B cell (primary cell): Measurements from ENCODE around the gene NOTCH1. TPM values are rescaled to one million over a fixed set of nuclear protein-coding genes. Genes with fewer than 3 reads are reported as not detected.

Experiments used
- ATAC-seq: fragments of 200-7000 bp; cut with Tn5 transposase; one replicate; pipeline ENCODE4 v1.10.0; 2021; ENCODE audit warnings: low read depth, mild to moderate bottlenecking, moderate number of reproducible peaks, moderate library complexity
- CTCF ChIA-PET: fragments of 350-600 bp; sonication (Branson Sonifier 250); formaldehyde crosslinking; loops from one replicate; lab custom pipeline; 2021; ENCODE audit warnings: antibody characterized with exemption, inconsistent platforms; lab: Charles Lee
- POLR2A ChIA-PET: fragments of 350-600 bp; sonication (Branson Sonifier 250); formaldehyde crosslinking; loops from one replicate; lab custom pipeline; 2021; ENCODE audit warnings: antibody characterized with exemption; lab: Charles Lee
- DNase-seq: peaks from one replicate; pipeline ENCODE4 v3.0.0; 2013
- H2AFZ ChIP-seq: 2 replicates; pipeline ENCODE4 v1.6.1; 2012; ENCODE audit warnings: mild to moderate bottlenecking, low read depth, low read length; ENCODE audit not compliant: insufficient read depth, poor library complexity, severe bottlenecking
- H3K27ac ChIP-seq, 2 donors: 1 replicate in 1 of 2; 2 replicates in 1 of 2; pipeline ENCODE4 v1.5.1; 2012 to 2013; ENCODE audit warnings: low read length in 2 of 2, mild to moderate bottlenecking in 2 of 2, moderate library complexity in 1 of 2
- H3K27me3 ChIP-seq, 4 experiments: fragments of 200-600 bp in 1 of 4; sonication (generic) in 1 of 4; replicated peaks in 1 of 4; 1 replicate in 2 of 4; 2 replicates in 2 of 4; pipeline versions ENCODE4 v1.6.1 to v1.7.0; 2013 to 2016; ENCODE audit warnings: low read length in 3 of 4, mild to moderate bottlenecking in 2 of 4, mixed read lengths in 1 of 4, moderate library complexity in 1 of 4; ENCODE audit not compliant: insufficient read depth in 4 of 4, control insufficient read depth in 3 of 4; ENCODE audit errors: control extremely low read depth in 1 of 4
- H3K36me3 ChIP-seq, 2 experiments: replicated peaks in 1 of 2; 1 replicate in 1 of 2; 2 replicates in 1 of 2; pipeline versions ENCODE4 v1.6.1 to v1.7.1; 2013; ENCODE audit warnings: low read length in 1 of 2; ENCODE audit not compliant: insufficient read depth in 2 of 2, control insufficient read depth in 1 of 2; ENCODE audit errors: control extremely low read depth in 1 of 2, extremely low read depth in 1 of 2
- H3K4me1 ChIP-seq, 2 donors: fragments of 200-600 bp in 1 of 2; sonication (generic) in 1 of 2; 1 replicate in 1 of 2; 2 replicates in 1 of 2; pipeline versions ENCODE4 v1.5.1 to v1.6.1; 2013 to 2017; ENCODE audit warnings: low read length in 2 of 2; ENCODE audit not compliant: control insufficient read depth in 2 of 2, insufficient read depth in 2 of 2
- H3K4me2 ChIP-seq: replicated peaks from 2 replicates; pipeline ENCODE3; 2012; ENCODE audit warnings: mild to moderate bottlenecking, low read depth, low read length; ENCODE audit not compliant: poor library complexity, severe bottlenecking
- H3K4me3 ChIP-seq, 5 experiments: fragments of 200-600 bp in 1 of 5; sonication (generic) in 1 of 5; 1 replicate in 3 of 5; 2 replicates in 2 of 5; pipeline versions ENCODE4 v1.5.1 to v1.7.0; 2011 to 2016; ENCODE audit warnings: low read length in 4 of 5, mild to moderate bottlenecking in 4 of 5, low read depth in 2 of 5, control low read depth in 1 of 5, moderate library complexity in 1 of 5; ENCODE audit not compliant: insufficient read depth in 1 of 5; ENCODE audit errors: control extremely low read depth in 1 of 5, extremely low read depth in 1 of 5
- H3K79me2 ChIP-seq: fragments of 200-600 bp; sonication (generic); one replicate; pipeline ENCODE4 v1.6.0; 2016; ENCODE audit warnings: low read length; ENCODE audit not compliant: control insufficient read depth, insufficient read depth
- H3K9ac ChIP-seq: fragments of 200-600 bp; sonication (generic); 2 replicates; pipeline ENCODE4 v1.6.1; 2017; ENCODE audit warnings: mild to moderate bottlenecking, low read length, moderate library complexity
- H3K9me3 ChIP-seq, 3 donors: one replicate each; pipeline versions ENCODE4 v1.6.1 to v1.7.1; 2013; ENCODE audit warnings: low read length in 2 of 3; ENCODE audit not compliant: control insufficient read depth in 2 of 3, insufficient read depth in 1 of 3; ENCODE audit errors: control extremely low read depth in 1 of 3
- H4K20me1 ChIP-seq: 2 replicates; pipeline ENCODE4 v1.6.0; 2012; ENCODE audit warnings: mild to moderate bottlenecking, low read length; ENCODE audit not compliant: insufficient read depth, control insufficient read depth, poor library complexity, severe bottlenecking
- H3K27ac Mint-ChIP-seq: one replicate; pipeline ENCODE4 v1.8.0; 2021; ENCODE audit warnings: mixed read lengths
- H3K27me3 Mint-ChIP-seq: one replicate; pipeline ENCODE4 v1.8.0; 2021; ENCODE audit warnings: mixed read lengths
- H3K4me1 Mint-ChIP-seq: one replicate; pipeline ENCODE4 v1.8.0; 2021; ENCODE audit warnings: mixed read lengths
- H3K4me3 Mint-ChIP-seq: one replicate; pipeline ENCODE4 v1.8.0; 2021; ENCODE audit warnings: mixed read lengths
- H3K9me3 Mint-ChIP-seq: one replicate; pipeline ENCODE4 v1.8.0; 2022; ENCODE audit warnings: mixed read lengths; ENCODE audit not compliant: insufficient read depth
- CTCF ChIP-seq: fragments of 200-600 bp; IDR thresholded peaks from one replicate; pipeline ENCODE4 v1.8.0; 2022; ENCODE audit warnings: antibody characterized with exemption, mild to moderate bottlenecking
- EZH2 ChIP-seq: IDR thresholded peaks from 2 replicates; pipeline ENCODE4 v1.6.1; 2012; ENCODE audit warnings: borderline replicate concordance, low read depth, mild to moderate bottlenecking, moderate library complexity, low read length; ENCODE audit not compliant: insufficient read depth, poor library complexity, severe bottlenecking
- WGBS: methylation state at CpG from one replicate; pipeline ENCODE4 v1.1.5; 2013; ENCODE audit warnings: missing lambda C conversion rate; ENCODE audit not compliant: insufficient coverage; 5-methylcytosine and 5-hydroxymethylcytosine counted together
- intact Hi-C: fragments of 100-400 bp; cut with micrococcal nuclease; formaldehyde crosslinking; loops from one replicate; pipeline ENCODE4 v1.10.0; 2022
- polyA plus RNA-seq: library from polyadenylated mRNA; depleted of rRNA; stranded (reverse); fragments of >200 nt; gene quantifications from 2 replicates; pipeline ENCODE4 v1.2.3, GENCODE V29; 2012
- total RNA-seq, 2 donors: library from RNA; stranded (reverse); fragments of 120-200 nt in 1 of 2; gene quantifications; 1 replicate in 1 of 2; 2 replicates in 1 of 2; pipeline versions ENCODE4 v1.2.3 to v1.2.4, GENCODE V29; 2013 to 2022

NOTCH1 gene
- total and polyA plus RNA-seq, 2 donors (not counting 1 experiment from before 2014, with no cell fraction given): 16.6 to 38.5 TPM

- no peak for TF ChIP-seq CTCF
- no peaks in the 10 kb centered on the region for H3K4me1 ChIP-seq
- Mint-ChIP-seq H3K27ac (no peak overlapping the region), H3K4me3 (no peak overlapping the region), H3K4me1 (no peaks in the 10 kb centered on the region), H3K9me3 (no peaks in the 10 kb centered on the region), H3K27me3 (no peaks in the 10 kb centered on the region)
- H3K27me3 ChIP-seq: no peaks in the 10 kb centered on the region
- peaks cover 62% of the 10 kb centered on the region for H4K20me1 ChIP-seq
- intact Hi-C loops: no loop called here
- WGBS: 98% methylated on average over 29 of the region's 30 CpGs
- no peak overlapping the region for H3K4me2 ChIP-seq
- no peak for ATAC-seq
- no peak overlapping the region for H3K27ac ChIP-seq
- peaks cover 2 to 91% of the 10 kb centered on the region in 2 experiments for H3K36me3 ChIP-seq
- no peak for DNase-seq
- ChIA-PET POLR2A (no interaction called here), CTCF (no interaction called here)
- H3K4me3 ChIP-seq: no peak overlapping the region
- no peak overlapping the region for H3K9ac ChIP-seq
- no peaks in the 10 kb centered on the region for H3K9me3 ChIP-seq
- peaks cover 93% of the 10 kb centered on the region for H3K79me2 ChIP-seq
- H2AFZ ChIP-seq: no peak overlapping the region
Measured at GRCh38 chr9:136466155-136466541, 79.7 kb downstream of the NOTCH1 start.

GRCh38 chr9:136465500-136466154 is 80.2 kb downstream of the NOTCH1 start:
- no peak overlapping the region for H3K4me3 ChIP-seq
- ATAC-seq (no peak), DNase-seq (no peak)
- H3K79me2 ChIP-seq: peaks cover 88% of the 10 kb centered on the region
- H3K36me3 ChIP-seq: peaks cover 2 to 91% of the 10 kb centered on the region in 2 experiments
- no peaks in the 10 kb centered on the region for H3K9me3 Mint-ChIP-seq
- intact Hi-C loops: no loop called here
- no peaks in the 10 kb centered on the region for H3K27me3 ChIP-seq
- H3K27ac ChIP-seq: no peak overlapping the region
- peaks cover 57% of the 10 kb centered on the region for H4K20me1 ChIP-seq
- H3K4me1 ChIP-seq: no peaks in the 10 kb centered on the region
- CTCF ChIA-PET: no interaction called here
- TF ChIP-seq EZH2: no peak
- TF ChIP-seq CTCF: no peak
- H3K4me1 Mint-ChIP-seq: no peaks in the 10 kb centered on the region
- no peak overlapping the region for H3K4me2 ChIP-seq
- H3K9ac ChIP-seq: no peak overlapping the region
- H3K27me3 Mint-ChIP-seq: no peaks in the 10 kb centered on the region
- H3K4me3 Mint-ChIP-seq: no peak overlapping the region
- no peaks in the 10 kb centered on the region for H3K9me3 ChIP-seq
- POLR2A ChIA-PET: no interaction called here
- no peak overlapping the region for H2AFZ ChIP-seq
- H3K27ac Mint-ChIP-seq: no peak overlapping the region
- WGBS: 98% methylated on average over 27 of the region's 27 CpGs
